GM19351 (cell line): ENCODE data around the gene SAMD13.

Source experiments
- ATAC-seq: cut with Tn5 transposase; IDR thresholded peaks from one replicate; pipeline ENCODE4 v1.9.1; 2021; ENCODE audit warnings: mild to moderate bottlenecking, moderate library complexity; ENCODE audit not compliant: unreplicated experiment

The SAMD13 gene, protein sequence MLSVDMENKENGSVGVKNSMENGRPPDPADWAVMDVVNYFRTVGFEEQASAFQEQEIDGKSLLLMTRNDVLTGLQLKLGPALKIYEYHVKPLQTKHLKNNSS

DNA sequence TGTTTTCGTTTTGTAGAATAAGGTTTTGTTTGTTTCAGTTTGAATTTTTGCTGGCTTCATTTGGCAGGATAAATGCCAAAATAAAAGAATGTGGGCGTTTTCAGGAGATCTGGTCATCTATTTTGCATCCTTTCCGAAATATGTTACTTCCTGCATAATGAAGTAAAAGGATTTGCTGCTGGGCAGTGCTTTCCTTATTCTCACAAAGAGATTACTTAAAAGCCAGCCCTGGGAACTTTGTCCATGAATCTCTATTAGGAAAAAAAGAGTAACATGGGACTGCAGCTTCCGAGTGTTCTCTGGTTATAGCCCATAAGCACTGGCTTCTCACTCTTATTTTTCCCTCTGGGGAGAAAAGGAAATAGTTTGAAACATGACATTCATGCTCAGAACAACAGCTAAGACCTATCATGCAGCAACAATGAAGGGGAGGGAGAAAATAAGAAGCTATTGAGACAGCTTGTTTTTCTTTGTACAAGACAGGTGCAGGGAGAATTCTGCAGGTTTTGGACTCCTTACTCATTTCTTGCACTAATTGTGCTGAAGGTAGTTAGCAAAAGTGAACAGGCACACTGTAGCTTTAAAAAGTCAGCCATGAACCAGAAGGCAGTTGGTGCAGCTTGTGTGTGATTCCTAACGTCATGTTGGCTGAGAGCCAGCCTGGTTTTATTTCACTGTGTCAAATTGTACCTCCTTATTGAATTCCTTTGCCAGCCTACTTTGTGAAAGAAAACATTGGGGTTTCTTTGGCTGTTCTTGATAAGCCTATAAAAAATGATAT lies at the start of gene SAMD13:
Gene SAMD13 (plus strand): TSS at position 705 of the 781 bp plus-strand sequence. CDS start 1,527 bp downstream, outside the sequence.
- ATAC-seq, result no peak

DNA sequence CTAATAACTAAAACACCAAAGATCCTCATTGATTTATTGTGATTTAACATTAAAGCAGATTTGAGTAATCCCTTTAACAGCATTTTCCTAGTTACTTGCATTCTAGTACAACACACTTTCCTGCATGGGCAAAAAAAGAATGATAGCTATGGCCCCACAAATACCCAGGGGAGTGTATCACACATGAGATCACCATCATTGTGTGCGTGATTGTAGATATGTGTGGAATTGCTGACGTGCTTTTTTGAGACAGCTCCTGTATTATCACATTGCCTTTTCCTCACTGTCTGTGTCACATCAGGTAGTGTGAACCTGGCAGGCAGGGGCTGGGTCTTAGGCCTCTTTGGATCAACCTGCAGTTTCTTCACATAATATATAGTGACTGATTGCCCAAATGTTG lies 48.5 kb upstream of the SAMD13 start:
- no peak for ATAC-seq

DNA sequence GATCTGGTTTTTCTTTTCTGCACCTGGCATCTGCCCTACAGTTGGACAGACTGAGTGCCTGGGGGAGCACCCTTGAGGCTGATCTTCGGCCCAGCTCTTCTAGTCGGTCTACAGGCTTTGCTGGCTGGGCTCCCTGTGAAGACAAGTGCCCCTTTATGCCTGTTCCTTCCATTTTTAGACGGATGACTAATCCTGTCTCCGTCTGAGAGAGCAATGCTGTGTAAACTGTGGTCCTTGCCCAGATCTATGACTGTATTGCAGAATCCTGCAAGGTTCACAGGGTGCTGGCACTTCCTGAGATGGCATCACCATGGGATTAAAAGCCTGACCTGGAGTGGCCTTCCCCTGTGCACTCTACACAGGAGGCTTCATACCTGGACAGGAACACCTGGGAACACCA lies 47.6 kb upstream of the SAMD13 start:
- no peak for ATAC-seq

DNA sequence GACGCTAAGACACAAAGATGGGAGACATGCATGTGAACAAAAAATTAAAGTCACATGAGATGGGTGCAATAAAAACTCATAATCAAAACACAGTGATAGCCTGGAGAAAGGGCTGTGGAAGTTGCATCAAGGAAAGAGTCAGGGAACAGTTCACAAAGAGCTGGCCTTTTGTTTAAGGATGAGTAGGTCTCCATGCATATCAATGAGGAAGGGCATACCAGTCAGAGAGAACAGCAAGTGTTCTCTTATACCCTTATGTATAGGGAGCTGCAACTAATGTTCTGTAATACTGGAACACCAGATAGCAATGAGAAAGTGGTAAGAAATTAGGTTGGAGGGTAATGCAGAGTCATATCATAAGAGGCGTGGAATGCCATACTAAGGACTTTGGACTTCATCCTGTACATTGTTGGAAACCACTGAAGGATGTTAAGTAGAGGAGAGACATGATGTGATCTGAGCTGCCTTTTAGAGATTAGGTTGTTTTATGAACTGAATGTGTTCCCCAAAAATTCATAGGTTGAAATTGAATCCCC lies 46.7 kb upstream of the SAMD13 start:
- ATAC-seq, result no peak

DNA sequence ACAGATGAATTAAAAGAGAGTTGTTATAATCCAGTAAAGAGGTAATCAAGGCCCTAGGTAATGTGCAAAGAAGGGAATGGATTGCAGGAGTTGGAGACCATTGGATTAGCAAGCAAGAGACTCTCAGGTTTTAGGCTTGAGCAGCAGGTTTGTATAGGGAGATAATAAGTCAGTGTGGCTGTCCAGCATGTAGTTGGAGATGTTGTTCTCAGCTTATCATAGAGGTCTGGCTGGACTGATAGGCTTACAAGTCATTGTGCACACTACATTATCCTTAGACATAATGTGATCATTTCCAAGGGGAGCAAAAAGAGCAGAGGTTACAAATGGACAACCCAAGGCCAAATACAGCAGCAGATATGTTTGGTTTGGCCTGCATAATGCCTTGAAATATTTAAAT lies 45.9 kb upstream of the SAMD13 start:
- no peak for ATAC-seq

DNA sequence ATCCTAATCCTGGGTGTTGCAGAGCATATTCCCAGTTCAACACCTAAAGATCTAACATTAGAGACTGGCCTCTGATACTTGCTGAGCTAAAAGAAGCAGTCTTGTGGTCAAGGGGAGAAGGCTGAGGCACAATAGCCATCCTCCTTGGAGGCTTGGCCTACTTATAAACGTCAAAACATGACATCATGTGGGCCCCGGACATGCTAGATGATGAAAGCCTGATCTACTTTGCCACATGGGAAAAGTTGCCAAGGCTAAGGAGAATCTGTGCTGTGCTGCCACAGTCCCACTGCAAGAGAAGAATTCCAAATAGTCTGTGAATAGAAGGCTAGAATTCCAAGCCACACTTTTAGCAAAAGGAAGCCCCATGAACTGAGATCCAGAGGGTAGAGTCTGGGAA lies 43.9 kb upstream of the SAMD13 start:
- ATAC-seq, result no peak

DNA sequence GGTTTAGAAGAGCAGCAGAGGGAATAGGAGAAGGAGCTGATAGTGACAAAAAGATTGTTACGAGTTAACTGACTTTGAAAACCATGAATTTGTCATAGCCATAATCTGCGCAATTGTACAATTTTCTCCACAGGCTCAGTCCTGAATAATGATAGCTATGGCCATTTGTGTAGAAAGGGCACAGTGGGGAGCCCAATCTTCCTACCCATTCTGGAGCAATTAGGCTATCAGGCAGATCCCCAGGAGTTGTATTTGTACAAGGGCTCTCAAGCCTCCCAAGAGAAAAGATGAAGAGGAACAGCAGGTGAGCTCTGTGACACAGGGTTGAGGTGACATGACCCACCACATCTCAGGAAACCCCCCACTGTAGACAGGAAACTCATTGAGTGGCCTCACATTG lies 42.1 kb upstream of the SAMD13 start:
- ATAC-seq, result no peak

DNA sequence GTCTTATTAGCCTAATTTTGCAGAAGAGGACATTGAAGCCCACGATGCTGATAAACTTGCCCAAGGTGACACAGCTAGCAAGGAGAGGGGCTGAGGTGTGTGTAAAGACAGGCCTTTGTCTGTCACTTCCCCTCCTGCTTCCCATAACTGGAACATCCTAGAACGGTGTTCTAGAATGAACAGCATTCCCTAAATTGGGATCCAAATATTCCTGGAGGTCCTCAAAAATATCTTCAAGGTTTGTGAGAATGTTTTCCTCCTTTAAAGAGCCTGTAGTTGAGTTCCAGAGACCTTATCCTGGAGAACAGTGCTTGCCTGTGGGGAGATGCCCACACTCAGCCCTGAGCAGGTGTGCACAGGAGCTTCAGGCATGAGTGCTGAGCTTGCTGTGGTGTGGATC lies 41.5 kb upstream of the SAMD13 start:
- ATAC-seq, result no peak

DNA sequence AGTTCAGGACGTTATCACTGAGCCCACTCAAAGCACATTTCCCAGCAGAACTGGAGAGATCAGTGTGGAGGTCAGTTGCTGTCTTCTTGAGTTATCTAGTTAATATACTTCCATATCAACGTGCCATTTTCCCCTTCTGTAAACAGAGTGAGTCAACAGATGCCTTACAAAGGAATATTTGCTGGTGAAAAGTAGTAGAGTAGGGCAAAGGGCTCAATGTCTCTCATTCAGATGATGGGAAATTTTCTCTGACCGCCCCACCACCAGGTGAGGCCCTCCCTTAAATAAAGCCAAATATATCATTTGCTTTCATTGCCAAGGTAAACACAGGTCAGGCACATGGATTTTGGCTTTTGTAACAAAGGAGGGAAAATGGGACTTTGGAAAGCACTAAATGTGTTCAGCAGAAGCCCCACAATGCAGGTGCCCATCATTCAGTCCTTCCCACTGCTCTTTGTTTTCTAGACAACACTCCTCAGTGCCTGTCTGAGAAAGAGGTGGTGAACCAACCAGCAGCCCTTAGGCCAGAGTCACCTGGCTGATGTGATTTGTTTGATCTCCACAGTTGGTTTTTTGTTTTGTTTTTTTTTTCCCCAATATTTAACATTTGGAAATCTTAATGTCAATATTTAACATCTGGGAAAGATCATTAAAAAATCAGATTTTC lies 40.5 kb upstream of the SAMD13 start:
- ATAC-seq, result no peak

DNA sequence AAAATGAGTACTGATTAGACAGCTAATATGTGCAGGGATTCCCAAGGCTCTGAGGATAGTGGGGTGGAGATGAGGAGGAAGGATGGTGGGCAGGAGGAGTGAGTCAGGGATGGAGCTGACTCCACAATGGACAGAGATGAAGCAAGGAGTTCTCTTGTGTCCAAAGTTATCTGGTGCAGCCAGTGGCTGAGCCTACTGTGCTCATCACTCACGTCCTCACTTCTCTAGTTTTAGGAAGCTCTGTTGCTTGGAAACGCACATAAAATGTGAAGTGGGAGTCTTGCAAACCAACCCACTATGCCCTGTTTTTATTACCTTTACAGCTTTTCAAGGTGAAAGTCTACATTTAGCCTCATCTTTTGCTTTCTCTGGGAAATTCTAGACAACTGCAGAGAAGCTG lies 36.5 kb upstream of the SAMD13 start:
- no peak for ATAC-seq

DNA sequence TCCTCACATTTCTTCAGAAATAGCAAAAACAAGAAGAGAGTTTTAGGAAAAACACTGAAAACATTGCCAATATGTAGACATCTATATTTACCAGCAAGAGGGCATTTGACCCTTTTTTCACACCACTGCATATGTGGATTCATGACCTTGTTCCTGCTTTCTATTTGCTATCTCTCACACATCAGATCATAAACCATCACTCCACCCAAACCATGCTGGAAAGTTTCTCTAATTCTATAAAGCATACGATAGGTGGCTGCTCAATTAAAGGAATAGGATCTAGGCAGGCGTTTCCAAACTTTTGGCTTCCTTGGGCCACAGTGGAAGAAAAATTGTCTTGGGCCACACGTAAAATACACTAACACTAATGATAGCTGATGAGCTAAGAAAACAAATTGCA lies 35.6 kb upstream of the SAMD13 start:
- ATAC-seq, result no peak

DNA sequence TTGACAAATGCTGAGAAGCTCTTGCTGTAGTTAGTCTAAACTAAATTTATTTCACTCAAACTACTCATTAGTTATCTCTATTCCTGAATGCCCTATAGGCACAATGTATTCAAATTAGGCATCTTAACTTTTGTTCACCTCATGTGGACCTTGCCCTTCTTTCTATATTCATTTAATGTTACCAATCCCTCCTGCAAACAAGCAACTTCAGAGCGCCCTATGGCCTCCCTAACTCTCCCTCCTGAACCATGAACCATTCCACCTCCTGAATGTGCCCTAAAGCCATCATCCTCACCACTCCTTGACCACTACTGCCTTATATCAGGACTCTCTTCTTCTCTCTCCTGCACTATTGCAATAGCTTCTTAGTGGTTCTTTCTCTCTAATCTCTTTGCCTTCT lies 34.8 kb upstream of the SAMD13 start:
- ATAC-seq, result no peak

DNA sequence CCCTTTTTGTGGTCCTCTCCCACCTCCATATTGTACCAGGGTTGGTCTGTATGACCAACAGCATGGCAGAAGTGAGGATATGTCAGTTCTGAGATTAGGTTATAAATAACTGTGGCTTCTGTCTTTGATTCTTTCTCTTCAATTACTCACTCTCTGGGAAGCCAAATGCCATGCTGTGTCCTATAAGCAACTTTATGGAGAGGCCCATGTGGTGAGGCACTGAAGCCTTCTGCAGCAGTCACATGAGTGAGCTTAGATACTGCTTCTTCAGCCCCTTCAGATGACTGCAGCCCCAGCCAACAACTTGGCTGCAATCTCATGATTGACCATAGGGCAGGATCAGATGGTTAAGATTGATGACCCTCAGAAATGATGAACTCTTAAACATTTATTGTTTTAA lies 34.0 kb upstream of the SAMD13 start:
- no peak for ATAC-seq

DNA sequence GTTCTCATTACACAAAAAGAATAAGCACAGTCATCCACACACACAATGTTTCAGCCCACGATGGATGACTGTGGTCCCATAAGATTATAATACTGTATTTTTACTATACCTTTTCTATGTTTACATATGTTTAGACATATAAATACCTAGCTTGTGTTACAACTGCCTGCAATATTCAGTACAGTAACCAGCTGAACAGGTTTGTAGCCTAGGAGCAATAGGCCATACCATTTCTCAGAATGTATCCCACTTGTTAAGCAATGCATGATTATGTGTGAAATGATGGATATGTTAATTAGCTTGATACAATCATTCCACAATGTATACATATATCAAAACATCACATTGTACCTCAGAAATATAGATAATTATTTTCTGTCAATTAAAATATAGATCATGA lies 33.2 kb upstream of the SAMD13 start:
- no peak for ATAC-seq

DNA sequence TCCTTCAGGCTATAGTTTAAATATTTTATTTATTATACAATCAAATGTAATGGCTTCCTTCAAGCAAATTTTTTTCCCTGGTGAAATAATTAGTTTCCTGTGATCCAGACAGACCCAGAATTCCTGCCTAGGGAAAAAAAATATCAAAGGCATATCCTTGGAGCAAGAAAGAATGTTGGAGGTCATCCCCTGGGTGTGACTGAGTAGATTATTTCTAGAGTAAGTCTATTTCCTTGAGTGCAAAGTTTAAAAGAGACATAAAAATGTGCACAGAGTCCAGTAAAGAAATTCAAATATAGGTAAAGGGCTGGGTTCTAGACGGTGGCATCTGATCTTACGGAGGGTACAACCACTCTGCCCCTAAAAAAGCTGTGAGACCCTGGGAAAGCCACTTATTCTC lies 32.2 kb upstream of the SAMD13 start:
- ATAC-seq, result no peak

DNA sequence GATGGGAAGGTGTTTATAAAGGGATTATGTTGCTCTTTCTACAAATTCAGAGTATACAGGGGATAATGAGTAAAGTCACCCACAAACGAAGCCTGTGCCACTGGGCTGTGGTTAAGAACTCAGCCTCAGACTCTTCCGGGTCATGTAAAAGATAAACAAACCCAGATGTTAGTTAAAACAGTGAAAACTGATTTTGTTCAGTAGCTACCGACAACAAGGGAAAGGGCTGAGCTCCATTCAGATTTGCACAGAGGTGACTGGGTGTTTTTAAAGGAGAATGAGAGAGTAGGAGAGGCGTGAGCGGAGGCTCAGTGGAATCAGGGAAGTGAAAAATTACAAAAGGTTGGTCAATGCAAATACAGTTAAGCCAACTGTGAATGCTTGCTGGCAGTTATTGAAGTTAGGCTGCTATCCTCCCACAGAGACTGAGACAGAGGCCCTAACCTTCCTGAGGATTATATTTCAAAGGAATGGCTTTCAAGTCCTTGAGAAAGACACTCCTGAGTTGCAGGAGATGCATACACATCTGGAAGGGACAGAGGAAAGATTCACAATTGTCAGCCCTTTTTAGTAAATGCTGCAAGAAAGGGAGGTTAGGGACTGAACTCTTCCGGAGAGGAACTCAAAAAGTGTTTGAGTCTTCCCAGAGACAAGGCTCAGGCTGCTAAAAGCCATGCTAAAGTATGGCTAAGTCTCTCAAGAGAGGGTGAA lies 29.9 kb upstream of the SAMD13 start:
- ATAC-seq, result peak; percentile 94

DNA sequence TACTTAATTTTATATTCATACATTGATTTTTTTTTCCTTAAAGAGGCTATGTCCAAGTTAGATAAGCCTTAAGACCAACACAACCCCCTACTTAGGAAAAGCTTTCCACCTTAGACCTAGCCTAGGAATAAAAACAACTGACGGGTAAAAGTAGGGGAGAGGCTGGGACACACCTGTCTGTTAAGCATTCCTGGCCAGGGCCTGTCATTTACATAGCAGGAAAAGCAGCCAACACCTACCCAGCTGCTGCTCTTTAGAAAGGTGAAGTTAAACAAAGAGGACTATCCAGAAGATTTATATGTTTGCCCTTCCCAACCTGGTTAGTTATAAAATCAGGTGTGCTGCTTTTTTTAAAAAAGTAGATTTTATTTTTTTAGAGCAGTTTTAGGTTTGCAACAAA lies 29.1 kb upstream of the SAMD13 start:
- ATAC-seq, result no peak

DNA sequence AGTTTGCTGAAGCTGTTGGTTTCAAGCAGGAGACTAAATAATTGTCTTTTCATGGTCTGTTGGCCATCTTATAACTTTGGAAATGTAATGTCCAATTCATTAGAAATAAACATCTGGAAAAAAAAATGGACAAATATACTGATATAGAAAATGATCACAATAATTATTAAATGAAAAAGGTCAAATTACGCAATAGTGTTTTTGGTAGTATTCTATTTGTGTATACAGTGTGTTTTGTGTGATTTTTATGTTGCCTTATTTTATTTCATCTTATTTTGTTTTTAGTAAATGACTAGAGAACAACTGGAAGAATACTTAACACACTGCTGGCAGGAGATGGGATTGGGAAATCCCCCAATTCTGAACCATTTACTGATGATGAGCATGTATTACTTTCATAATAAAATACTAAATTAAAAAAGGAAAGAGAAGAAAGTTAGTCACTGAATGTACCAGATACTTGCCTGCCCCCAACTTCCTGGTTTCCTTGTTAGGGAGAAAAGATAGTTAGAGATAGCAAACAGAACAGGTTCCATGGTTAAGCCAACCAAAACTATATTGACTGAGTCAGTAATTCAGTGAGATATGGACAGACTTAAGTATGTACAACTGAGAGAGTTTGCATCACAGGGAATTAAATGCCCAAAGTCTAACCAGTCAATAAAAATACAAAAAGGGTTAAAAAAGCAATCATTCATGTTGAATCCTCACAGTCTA lies 24.0 kb upstream of the SAMD13 start:
- no peak for ATAC-seq

DNA sequence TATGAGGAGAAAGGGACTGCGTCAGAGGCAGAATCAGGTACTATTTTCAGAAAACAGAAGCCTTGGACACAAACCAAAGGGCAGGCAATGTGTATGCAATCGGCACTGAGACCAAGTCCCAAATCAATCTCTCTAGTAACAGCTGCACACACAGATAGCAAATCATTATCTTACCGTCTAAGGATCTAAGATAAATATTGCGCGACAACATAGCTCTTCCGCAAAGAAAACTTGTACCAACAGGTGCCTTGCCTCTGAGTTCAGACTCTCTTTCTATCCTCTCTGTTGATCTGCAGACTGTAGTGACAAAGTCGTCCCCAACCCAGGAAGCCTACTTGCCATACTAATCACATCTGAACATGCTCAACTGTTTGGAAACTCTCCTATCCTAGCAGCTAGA lies 22.6 kb upstream of the SAMD13 start:
- no peak for ATAC-seq

DNA sequence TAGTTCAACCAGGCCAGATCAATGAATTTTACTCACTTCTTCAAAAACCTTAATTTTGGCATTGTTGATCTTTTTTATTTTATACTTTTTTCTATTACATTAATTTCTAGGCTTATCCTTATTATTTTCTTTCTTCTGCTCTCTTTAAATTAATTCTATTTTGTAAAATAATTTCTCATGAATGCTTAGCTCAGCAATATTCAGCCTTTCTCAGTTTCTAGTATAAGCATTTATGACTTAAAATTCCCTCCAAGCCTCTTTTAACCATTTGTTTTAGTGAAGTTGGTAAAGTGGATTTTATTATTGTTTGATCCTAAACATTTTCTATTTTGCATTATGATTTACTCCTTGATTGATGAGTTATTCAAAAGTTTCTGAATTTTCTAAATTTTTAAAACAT lies 20.6 kb upstream of the SAMD13 start:
- ATAC-seq, result no peak

DNA sequence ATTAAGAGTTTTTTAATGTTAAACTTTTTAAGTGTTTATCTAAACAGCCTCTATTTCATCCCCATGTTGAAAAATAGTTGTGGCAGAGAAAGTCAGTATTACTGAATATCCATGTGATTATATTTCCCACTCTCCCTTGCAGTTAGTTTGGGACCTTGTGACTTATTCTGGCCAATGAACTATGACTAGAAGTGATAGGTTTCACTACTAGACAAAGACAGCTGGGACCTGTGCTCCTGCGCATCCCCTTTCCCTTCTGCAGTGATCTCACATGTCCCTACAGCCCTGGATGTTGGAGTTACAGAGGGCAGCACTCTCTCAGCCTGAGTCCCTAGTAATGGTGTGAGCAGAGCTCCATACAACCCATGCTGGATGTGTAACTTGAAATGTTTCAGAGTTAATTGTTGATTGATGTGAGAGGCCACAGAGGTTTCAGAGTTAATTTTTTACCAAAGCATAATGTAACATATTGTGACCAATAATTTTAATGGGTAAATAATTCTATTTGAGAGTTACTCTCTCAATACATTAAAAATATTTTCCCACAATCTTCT lies 18.7 kb upstream of the SAMD13 start:
- ATAC-seq, result no peak
